WERI-Rb-1 (cell line): ENCODE data around the gene ERCC1.

Experiments
- DNase-seq: peaks from one replicate; pipeline ENCODE4 v3.0.0-alpha.2; 2020
- H3K27ac ChIP-seq: fragments of 250-450 bp; sonication (Bioruptor Pico); 2 replicates; pipeline ENCODE4 v1.5.1; 2020; ENCODE audit warnings: mild to moderate bottlenecking, moderate library complexity
- H3K27me3 ChIP-seq: fragments of 250-450 bp; sonication (Bioruptor Pico); 2 replicates; pipeline ENCODE4 v1.5.1; 2021; ENCODE audit warnings: mild to moderate bottlenecking, low read depth, moderate library complexity; ENCODE audit not compliant: insufficient read depth, severe bottlenecking
- H3K36me3 ChIP-seq: fragments of 250-450 bp; sonication (Bioruptor Pico); 2 replicates; pipeline ENCODE4 v1.5.1; 2020; ENCODE audit warnings: mild to moderate bottlenecking, moderate library complexity
- H3K4me3 ChIP-seq: 2 replicates; pipeline ENCODE4 v1.5.1; 2011; ENCODE audit warnings: low read depth, mild to moderate bottlenecking, control low read depth, low read length
- H3K9me3 ChIP-seq: fragments of 250-450 bp; sonication (Bioruptor Pico); 2 replicates; pipeline ENCODE4 v1.5.1; 2021; ENCODE audit warnings: mild to moderate bottlenecking, moderate library complexity; ENCODE audit not compliant: severe bottlenecking
- TF ChIP-seq, protein P1 (sequence below): IDR thresholded peaks from 2 replicates; pipeline ENCODE4 v1.5.1; 2011; ENCODE audit warnings: low read depth, mild to moderate bottlenecking, control low read depth, inconsistent platforms, low read length

The ERCC1 gene

DNA sequence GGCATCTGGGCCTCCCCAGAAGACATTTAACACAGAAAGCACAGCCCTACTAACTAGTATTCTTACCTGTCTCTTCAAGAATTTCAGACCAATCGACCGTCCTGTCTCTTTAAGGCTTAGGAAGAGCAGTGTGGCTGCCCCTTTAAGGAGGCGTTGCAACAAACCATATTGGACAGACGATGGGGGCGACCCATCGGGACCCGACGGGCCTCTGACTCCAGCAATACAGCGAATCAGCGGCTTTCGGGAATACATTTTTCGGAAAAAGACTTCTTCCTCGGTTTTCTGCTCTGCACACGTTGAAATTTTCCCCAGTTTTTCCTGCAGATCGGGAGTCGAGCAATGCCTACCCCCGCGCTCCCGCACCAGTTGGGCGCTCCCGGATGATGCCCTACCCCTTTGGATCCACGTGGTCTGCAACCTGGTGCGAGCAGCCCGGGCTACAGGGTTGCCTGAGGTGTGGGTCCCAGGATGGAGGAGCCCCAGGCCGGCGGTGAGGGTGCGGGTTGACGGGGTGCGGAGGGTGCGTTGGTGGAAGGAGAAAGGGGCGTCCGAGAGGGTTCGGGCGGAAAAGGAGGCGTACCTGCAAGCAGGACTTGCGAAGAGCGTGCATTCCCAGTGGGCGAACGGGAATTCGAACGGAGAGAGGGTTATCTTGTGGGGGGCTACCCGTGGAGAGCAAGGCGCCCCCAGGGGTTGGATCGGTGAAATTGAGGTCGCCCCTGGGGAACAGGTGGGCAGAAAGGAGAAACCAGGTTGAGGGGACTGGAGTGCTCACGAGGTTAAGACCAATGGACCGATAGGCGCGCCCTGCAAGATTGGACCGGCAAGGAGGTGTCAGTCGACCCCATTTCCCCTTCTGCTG is 17.3 kb downstream of the ERCC1 start, which contains the start of gene POLR1G:
Gene POLR1G (plus strand): TSS at position 419 of the 865 bp plus-strand sequence. CDS start 53 bp downstream, at position 472.
- peak within 1 kb of the TSS; percentile 95 for H3K4me3 ChIP-seq

DNA sequence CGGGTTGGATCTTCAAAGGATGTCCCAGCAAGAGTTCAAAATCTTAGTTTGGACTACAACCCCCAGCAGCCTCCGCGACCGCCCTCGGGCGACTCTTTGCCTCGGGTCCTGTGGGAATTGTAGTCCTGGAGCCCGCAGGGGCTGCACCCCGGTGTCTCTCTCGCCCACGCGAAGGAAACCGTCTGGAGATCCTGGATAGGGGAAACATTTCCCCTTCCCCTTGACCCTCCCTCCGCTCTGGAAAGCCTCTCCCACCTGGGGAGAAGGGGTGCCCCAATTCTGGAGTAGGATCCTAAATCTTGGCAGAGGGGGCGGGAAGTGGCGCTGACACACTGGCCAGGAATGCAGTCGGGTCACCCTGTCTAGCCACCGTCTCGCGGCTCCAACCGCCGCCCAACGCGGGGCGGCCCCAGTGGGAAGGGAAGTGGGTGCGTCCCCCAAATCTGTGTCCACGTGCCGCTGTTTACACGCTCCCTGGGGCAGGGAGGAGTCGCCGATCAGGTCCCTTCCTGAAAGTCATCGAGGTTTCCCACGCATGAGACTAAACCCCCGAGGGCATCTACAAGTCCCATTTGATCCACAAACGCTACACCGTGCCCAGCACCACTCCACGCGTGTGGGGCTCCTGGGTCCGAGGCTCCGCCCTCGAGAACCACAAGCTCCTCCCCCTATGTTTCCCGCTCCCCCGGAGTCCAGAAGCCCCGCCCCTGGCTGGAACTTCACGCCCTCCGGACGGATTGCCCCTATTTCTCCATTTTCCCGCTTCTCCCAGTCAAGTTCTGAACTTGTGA is 18.1 kb downstream of the ERCC1 start:
- Histone ChIP-seq H3K9me3 (no peaks in the 10 kb centered on the region), H3K36me3 (peaks cover 2% of the 10 kb centered on the region; the same call in 1 of the 2 replicates), H3K27me3 (no peaks in the 10 kb centered on the region), H3K4me3 (peak overlapping the region; percentile 95), H3K27ac (peak overlapping the region; percentile 100)
- TF ChIP-seq, protein P1, sequence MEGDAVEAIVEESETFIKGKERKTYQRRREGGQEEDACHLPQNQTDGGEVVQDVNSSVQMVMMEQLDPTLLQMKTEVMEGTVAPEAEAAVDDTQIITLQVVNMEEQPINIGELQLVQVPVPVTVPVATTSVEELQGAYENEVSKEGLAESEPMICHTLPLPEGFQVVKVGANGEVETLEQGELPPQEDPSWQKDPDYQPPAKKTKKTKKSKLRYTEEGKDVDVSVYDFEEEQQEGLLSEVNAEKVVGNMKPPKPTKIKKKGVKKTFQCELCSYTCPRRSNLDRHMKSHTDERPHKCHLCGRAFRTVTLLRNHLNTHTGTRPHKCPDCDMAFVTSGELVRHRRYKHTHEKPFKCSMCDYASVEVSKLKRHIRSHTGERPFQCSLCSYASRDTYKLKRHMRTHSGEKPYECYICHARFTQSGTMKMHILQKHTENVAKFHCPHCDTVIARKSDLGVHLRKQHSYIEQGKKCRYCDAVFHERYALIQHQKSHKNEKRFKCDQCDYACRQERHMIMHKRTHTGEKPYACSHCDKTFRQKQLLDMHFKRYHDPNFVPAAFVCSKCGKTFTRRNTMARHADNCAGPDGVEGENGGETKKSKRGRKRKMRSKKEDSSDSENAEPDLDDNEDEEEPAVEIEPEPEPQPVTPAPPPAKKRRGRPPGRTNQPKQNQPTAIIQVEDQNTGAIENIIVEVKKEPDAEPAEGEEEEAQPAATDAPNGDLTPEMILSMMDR = no peak
- DNase-seq = peak; percentile 87

More for the DNA sequence above, 17.3 kb downstream of the ERCC1 start, which contains the start of gene POLR1G:
- peak; percentile 86 for DNase-seq
- Histone ChIP-seq H3K36me3 (peaks cover 5% of the 10 kb centered on the region; the same call in 1 of the 2 replicates), H3K27ac (peak within 1 kb of the TSS; percentile 100), H3K27me3 (no peaks in the 10 kb centered on the region), H3K9me3 (no peaks in the 10 kb centered on the region)
- TF ChIP-seq, protein P1 = no peak

DNA sequence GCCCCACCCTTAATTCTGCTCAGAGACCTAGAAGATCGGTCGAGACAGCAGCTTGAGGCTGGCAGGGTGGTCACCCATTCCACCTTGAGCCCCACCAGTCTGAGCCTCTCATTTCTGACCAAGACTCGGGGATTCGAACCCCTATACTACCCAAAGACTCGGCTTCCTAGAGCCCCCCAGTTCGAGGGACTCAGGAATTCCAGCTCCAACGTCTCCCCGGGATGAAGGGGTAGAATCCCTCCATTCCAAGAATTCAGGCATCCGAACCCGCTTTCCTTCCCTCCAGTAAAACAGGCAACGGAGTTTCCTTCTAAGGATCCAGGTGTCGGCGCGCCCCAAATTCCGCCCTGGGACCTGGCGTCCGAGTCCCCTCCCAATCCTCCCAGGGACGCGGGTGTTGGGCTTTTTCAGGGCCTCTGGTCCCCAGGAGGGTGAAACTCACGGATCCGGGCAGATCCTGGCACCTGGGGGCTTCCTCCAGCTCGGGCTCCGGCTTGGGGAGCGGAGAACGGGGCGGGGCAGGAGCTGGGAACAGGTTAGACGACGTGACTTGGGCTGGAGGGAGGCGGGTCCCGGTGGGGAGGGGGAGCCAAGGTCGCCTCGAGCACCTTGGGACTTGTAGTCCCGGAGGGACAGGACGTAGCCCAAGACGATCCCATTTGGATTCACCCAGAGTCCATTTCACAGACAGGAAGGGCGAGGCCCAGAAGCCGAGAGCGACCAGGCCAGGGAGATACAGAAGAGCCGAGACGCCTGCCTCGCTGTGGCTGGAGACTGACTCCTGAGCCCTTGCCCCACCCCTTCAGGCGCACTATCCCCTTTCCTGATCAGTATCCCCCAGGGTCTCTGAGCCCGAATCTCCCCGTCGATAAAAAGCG is 18.9 kb downstream of the ERCC1 start, which contains the start of gene PPP1R13L:
Gene PPP1R13L (minus strand): TSS at position 513 of the 878 bp plus-strand sequence. CDS start 6,751 bp downstream, outside the sequence.
- Histone ChIP-seq H3K9me3 (no peaks in the 10 kb centered on the region), H3K27me3 (no peaks in the 10 kb centered on the region), H3K36me3 (no peaks in the 10 kb centered on the region), H3K4me3 (peak within 1 kb of the TSS; percentile 95), H3K27ac (peak within 1 kb of the TSS; percentile 100)
- TF ChIP-seq, protein P1 = no peak
- DNase-seq = peak; percentile 93

DNA sequence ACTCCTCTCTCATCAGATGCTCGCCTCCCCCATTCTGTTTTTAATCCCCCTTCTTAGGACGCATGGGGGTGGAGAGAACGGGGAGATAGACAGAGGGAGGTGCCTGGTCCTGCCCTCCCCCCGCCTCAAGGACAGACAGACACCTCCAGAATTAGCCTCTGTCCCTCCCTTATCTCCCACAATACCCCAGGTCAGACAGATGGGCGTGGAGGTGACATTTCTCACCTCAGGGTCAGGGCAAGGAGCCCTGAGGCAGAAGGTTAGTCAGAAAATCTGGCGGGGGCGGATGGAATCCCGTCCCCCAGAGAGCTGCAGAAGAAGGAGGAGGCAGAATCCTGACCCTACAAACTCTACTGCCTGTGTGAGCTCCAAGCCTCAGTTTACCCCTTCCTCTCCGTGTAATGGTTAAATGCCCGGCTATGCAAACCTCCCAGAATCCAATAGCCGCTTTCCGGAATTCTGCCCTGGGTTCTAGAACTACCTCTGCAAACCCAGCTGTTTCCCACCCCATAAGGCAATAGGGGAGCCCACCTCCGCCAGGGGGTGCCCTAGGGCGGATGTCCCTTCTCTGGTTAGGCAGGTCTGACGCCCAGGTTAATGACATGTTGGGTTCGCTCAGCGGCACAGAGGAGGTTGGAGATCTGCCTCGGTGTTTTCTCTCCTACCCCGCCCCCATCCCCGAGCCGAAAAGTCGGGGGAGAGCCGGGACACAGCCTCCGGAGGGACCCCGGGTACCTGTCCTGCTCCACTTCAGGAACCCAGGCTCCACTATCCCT is 19.7 kb downstream of the ERCC1 start:
- no peaks in the 10 kb centered on the region for H3K9me3 ChIP-seq
- H3K4me3 ChIP-seq = peak overlapping the region; percentile 95
- TF ChIP-seq, protein P1 = peak; percentile 70
- peak overlapping the region; percentile 67 for H3K27ac ChIP-seq
- H3K27me3 ChIP-seq = no peaks in the 10 kb centered on the region
- no peaks in the 10 kb centered on the region for H3K36me3 ChIP-seq
- peak; percentile 81 for DNase-seq

DNA sequence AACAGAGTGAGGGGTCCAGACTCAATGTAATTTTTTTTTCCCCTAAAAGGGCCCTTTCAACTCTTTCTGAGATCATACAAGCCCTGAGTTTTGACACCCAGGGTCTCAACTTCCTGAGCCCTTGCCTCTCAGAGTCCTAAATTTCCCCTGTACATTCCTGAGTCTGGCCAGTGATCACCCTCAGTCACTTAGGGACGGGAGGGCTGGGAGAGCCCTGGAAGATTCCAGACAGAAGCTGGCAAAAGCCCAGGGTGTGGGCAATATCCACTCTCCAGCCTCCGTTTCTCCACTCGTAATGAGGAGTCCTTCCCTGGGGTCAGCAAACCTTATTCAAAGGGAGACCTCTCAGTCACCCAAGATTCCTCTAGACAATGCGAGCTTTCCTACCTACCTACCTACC is 20.4 kb downstream of the ERCC1 start:
- Histone ChIP-seq H3K27ac (peak overlapping the region; percentile 67), H3K27me3 (no peaks in the 10 kb centered on the region), H3K9me3 (no peaks in the 10 kb centered on the region), H3K36me3 (no peaks in the 10 kb centered on the region), H3K4me3 (peak overlapping the region; percentile 95)
- TF ChIP-seq, protein P1 = no peak
- no peak for DNase-seq
